HepG2 (cell line): Measurements from ENCODE around the gene MLST8. TPM values are rescaled to one million over a fixed set of nuclear protein-coding genes. Genes with fewer than 3 reads are reported as not detected.

Experiments
- CHD4 ChIP-seq: fragments of 200-600 bp; sonication (generic); IDR thresholded peaks from 2 replicates; pipeline ENCODE4 v1.7.0; 2017; ENCODE audit warnings: mild to moderate bottlenecking, low read length, borderline replicate concordance
- FOXM1 ChIP-seq: sonication (generic); formaldehyde crosslinking; IDR thresholded peaks from 2 replicates; pipeline ENCODE4 v1.5.0; 2020; ENCODE audit warnings: missing genetic modification reagents
- PITX1 ChIP-seq: sonication (generic); formaldehyde crosslinking; IDR thresholded peaks from 2 replicates; pipeline ENCODE4 v1.5.1; 2020; ENCODE audit warnings: mild to moderate bottlenecking, missing genetic modification reagents
- SOX13 ChIP-seq, 3 experiments: fragments of 450-650 bp in 1 of 3; sonication (generic) in 1 of 3; formaldehyde crosslinking in 1 of 3; IDR thresholded peaks in 2 of 3; conservative IDR thresholded peaks in 1 of 3; 2 replicates each; pipeline versions ENCODE4 v1.5.0 to v1.6.1; 2016 to 2020; ENCODE audit warnings: antibody characterized with exemption in 1 of 3, mild to moderate bottlenecking in 1 of 3, missing compliant biosample characterization in 1 of 3, missing genetic modification reagents in 1 of 3, moderate library complexity in 1 of 3
- TAF1 ChIP-seq: sonication (generic); formaldehyde crosslinking; IDR thresholded peaks from 2 replicates; pipeline ENCODE4 v1.4.0; 2020; ENCODE audit warnings: missing genetic modification reagents
- THAP8 ChIP-seq: sonication (generic); formaldehyde crosslinking; IDR thresholded peaks from 2 replicates; pipeline ENCODE4 v1.5.1; 2020; ENCODE audit warnings: missing genetic modification reagents, mild to moderate bottlenecking, borderline replicate concordance
- YEATS2 ChIP-seq: sonication (generic); formaldehyde crosslinking; IDR thresholded peaks from 2 replicates; pipeline ENCODE4 v1.4.0; 2020; ENCODE audit warnings: missing genetic modification reagents, borderline replicate concordance
- ZFP1 ChIP-seq: IDR thresholded peaks from 2 replicates; pipeline ENCODE4 v1.6.1; 2016
- ZNF143 ChIP-seq: sonication (generic); formaldehyde crosslinking; IDR thresholded peaks from 2 replicates; pipeline ENCODE4 v1.4.0; 2020; ENCODE audit warnings: missing genetic modification reagents
- ZNF609 ChIP-seq: sonication (generic); formaldehyde crosslinking; IDR thresholded peaks from 2 replicates; pipeline ENCODE4 v1.4.0; 2020; ENCODE audit warnings: mild to moderate bottlenecking, missing genetic modification reagents, borderline replicate concordance
- ZNF766 ChIP-seq: sonication (generic); formaldehyde crosslinking; IDR thresholded peaks from 2 replicates; pipeline ENCODE4 v1.5.0; 2020; ENCODE audit warnings: missing genetic modification reagents, borderline replicate concordance
- ZNF784 ChIP-seq: sonication (generic); formaldehyde crosslinking; IDR thresholded peaks from 2 replicates; pipeline ENCODE4 v1.5.1; 2020; ENCODE audit warnings: missing genetic modification reagents, mild to moderate bottlenecking, borderline replicate concordance
- polyA plus RNA-seq, 8 experiments: library from polyadenylated mRNA; depleted of rRNA in 3 of 8; stranded (reverse) in 7 of 8; unstranded in 1 of 8; fragments of >200 nt; fragmentation: Illumina TruSeq in 4 of 8; extraction: Trizol in 4 of 8; gene quantifications; 2 replicates each; pipeline versions ENCODE4 v1.2.1 to v1.2.3, GENCODE V29; 2011 to 2016; ENCODE audit warnings: low read depth in 4 of 8, missing spikeins in 1 of 8, mixed read lengths in 1 of 8; ENCODE audit not compliant: insufficient read depth in 1 of 8
- total RNA-seq, 5 experiments: library from RNA; depleted of rRNA; stranded (reverse); fragments of >200 nt; fragmentation: Illumina TruSeq; extraction: Trizol; gene quantifications; 2 replicates each; pipeline ENCODE4 v1.2.3, GENCODE V29; 2016; ENCODE audit warnings: low read depth in 1 of 5
- TF ChIP-seq, protein P1 (sequence below): sonication (generic); formaldehyde crosslinking; IDR thresholded peaks from 2 replicates; pipeline ENCODE4 v1.5.0; 2020; ENCODE audit warnings: mild to moderate bottlenecking, missing genetic modification reagents, moderate library complexity
- TF ChIP-seq, protein P2 (sequence below): IDR thresholded peaks from 2 replicates; pipeline ENCODE4 v1.6.1; 2016; ENCODE audit warnings: mild to moderate bottlenecking
- TF ChIP-seq, protein P3 (sequence below): sonication (generic); formaldehyde crosslinking; IDR thresholded peaks from 2 replicates; pipeline ENCODE4 v1.4.0; 2020; ENCODE audit warnings: missing genetic modification reagents

MLST8 gene
- total and polyA plus RNA-seq, 2 of the 13 experiments (the other 11 are each of a cell fraction or from before 2014, with no cell fraction given) = 30.8 to 72.7 TPM

- TF ChIP-seq ZNF609 (CRISPR knock-in tag) (peak; percentile 75), ZFP1 (CRISPR knock-in tag) (peak; percentile 43; the same call in 1 of the 2 replicates), TAF1 (CRISPR knock-in tag) (peak; percentile 87), THAP8 (peak; percentile 73; the same call in 1 of the 2 replicates), SOX13 (IDR thresholded peaks at IDR 0.05) (no peak), SOX13 (CRISPR knock-in tag; conservative IDR thresholded peaks at IDR 0.05 in 1 of 2, IDR thresholded peaks at IDR 0.05 in 1 of 2) (peak in 1 of 2 experiments; percentile 55; a peak in 2 of 4 replicates), YEATS2 (CRISPR knock-in tag) (peak; percentile 73; the same call in 1 of the 2 replicates), ZNF784 (CRISPR knock-in tag) (peak; percentile 71), CHD4 (no peak), ZNF143 (CRISPR knock-in tag) (no peak), ZNF766 (CRISPR knock-in tag) (no peak; the same call in 1 of the 2 replicates), FOXM1 (CRISPR knock-in tag) (0 out of 2 replicates have a peak, but pooled peaks have one; percentile 17), PITX1 (CRISPR knock-in tag) (peak; percentile 39; the same call in 1 of the 2 replicates)
- TF ChIP-seq, protein P1, sequence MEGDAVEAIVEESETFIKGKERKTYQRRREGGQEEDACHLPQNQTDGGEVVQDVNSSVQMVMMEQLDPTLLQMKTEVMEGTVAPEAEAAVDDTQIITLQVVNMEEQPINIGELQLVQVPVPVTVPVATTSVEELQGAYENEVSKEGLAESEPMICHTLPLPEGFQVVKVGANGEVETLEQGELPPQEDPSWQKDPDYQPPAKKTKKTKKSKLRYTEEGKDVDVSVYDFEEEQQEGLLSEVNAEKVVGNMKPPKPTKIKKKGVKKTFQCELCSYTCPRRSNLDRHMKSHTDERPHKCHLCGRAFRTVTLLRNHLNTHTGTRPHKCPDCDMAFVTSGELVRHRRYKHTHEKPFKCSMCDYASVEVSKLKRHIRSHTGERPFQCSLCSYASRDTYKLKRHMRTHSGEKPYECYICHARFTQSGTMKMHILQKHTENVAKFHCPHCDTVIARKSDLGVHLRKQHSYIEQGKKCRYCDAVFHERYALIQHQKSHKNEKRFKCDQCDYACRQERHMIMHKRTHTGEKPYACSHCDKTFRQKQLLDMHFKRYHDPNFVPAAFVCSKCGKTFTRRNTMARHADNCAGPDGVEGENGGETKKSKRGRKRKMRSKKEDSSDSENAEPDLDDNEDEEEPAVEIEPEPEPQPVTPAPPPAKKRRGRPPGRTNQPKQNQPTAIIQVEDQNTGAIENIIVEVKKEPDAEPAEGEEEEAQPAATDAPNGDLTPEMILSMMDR (CRISPR knock-in tag) = peak; percentile 98
- TF ChIP-seq, protein P2, sequence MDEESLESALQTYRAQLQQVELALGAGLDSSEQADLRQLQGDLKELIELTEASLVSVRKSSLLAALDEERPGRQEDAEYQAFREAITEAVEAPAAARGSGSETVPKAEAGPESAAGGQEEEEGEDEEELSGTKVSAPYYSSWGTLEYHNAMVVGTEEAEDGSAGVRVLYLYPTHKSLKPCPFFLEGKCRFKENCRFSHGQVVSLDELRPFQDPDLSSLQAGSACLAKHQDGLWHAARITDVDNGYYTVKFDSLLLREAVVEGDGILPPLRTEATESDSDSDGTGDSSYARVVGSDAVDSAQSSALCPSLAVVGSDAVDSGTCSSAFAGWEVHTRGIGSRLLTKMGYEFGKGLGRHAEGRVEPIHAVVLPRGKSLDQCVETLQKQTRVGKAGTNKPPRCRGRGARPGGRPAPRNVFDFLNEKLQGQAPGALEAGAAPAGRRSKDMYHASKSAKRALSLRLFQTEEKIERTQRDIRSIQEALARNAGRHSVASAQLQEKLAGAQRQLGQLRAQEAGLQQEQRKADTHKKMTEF (CRISPR knock-in tag) = peak; percentile 90
- TF ChIP-seq, protein P3, sequence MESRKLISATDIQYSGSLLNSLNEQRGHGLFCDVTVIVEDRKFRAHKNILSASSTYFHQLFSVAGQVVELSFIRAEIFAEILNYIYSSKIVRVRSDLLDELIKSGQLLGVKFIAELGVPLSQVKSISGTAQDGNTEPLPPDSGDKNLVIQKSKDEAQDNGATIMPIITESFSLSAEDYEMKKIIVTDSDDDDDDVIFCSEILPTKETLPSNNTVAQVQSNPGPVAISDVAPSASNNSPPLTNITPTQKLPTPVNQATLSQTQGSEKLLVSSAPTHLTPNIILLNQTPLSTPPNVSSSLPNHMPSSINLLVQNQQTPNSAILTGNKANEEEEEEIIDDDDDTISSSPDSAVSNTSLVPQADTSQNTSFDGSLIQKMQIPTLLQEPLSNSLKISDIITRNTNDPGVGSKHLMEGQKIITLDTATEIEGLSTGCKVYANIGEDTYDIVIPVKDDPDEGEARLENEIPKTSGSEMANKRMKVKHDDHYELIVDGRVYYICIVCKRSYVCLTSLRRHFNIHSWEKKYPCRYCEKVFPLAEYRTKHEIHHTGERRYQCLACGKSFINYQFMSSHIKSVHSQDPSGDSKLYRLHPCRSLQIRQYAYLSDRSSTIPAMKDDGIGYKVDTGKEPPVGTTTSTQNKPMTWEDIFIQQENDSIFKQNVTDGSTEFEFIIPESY = peak; percentile 25; the same call in 1 of the 2 replicates
Observed at GRCh38 chr16:2251296-2252111, 46.2 kb downstream of the MLST8 start, which contains the start of gene ECI1 (continued).
